ENCODE results near the gene C19orf44. TPM values are rescaled to one million over a fixed set of nuclear protein-coding genes. Genes with fewer than 3 reads are reported as not detected.
"Not testable (repeated sequence)": the region's sequence is repeated elsewhere in the genome, so short reads cannot be mapped to it uniquely, and the experiment has no call there.

C19orf44 gene
- total RNA-seq, 1 experiment from 2014 or later: 9.2 TPM

DNA sequence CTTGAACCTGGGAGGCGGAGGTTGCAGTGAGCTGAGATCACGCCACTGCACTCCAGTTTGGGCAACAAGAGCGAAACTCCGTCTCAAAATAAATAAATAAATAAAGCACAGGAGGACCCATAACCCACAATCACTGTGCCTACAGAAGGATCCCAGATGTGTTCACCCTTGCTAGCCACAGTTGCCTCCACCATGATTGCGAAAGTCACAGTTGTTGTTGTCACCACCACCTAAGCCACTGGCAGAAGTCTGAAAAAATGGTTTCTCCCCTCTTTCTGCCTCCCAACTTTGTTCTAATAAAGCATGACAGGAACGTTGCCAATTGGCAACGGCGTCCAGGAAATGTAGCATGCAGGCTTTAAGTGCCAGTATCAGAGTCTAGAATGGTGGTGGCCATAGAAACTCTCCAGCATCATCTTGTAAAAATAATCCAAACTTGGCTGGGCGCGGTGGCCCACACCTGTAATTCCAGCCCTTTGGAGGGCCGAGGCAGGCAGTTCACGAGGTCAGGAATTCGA lies 22.3 kb upstream of the C19orf44 start:
- Mint-ChIP-seq H3K4me3 (ENCODE audit: unreplicated experiment) (no peak overlapping the region), H3K9me3 (ENCODE audit: unreplicated experiment) (no peaks in the 10 kb centered on the region), H3K36me3 (ENCODE audit: insufficient read depth, unreplicated experiment) (peaks cover 5% of the 10 kb centered on the region), H3K4me1 (ENCODE audit: insufficient read depth, unreplicated experiment) (peaks cover 10% of the 10 kb centered on the region), H3K27ac (ENCODE audit: low read depth, unreplicated experiment) (no peak overlapping the region), H3K27me3 (ENCODE audit: insufficient read depth, unreplicated experiment) (no peaks in the 10 kb centered on the region)
- no TSS peak for BruUV-seq (replicated peaks)
- ChIA-PET CTCF (no interaction called here), POLR2A (interaction anchor here (1.2 kb wide), 1 partner anchor 68 kb away, joined by 3 read pairs; no protein-coding TSS in a partner anchor)
- no peak for DNase-seq (ENCODE audit: unreplicated experiment)
- TF ChIP-seq, protein P1, sequence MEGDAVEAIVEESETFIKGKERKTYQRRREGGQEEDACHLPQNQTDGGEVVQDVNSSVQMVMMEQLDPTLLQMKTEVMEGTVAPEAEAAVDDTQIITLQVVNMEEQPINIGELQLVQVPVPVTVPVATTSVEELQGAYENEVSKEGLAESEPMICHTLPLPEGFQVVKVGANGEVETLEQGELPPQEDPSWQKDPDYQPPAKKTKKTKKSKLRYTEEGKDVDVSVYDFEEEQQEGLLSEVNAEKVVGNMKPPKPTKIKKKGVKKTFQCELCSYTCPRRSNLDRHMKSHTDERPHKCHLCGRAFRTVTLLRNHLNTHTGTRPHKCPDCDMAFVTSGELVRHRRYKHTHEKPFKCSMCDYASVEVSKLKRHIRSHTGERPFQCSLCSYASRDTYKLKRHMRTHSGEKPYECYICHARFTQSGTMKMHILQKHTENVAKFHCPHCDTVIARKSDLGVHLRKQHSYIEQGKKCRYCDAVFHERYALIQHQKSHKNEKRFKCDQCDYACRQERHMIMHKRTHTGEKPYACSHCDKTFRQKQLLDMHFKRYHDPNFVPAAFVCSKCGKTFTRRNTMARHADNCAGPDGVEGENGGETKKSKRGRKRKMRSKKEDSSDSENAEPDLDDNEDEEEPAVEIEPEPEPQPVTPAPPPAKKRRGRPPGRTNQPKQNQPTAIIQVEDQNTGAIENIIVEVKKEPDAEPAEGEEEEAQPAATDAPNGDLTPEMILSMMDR (IDR thresholded peaks at IDR 0.05; ENCODE audit: unreplicated experiment): no peak
- intact Hi-C loops (cut with micrococcal nuclease): no loop called here

- ChIA-PET POLR2A (interaction anchor here (0.7 kb wide), 1 partner anchor 1367 kb away, joined by 3 read pairs; no protein-coding TSS in a partner anchor), CTCF (no interaction called here)
- no peaks in the 10 kb centered on the region for H3K36me3 Mint-ChIP-seq (ENCODE audit: insufficient read depth, unreplicated experiment)
- no peaks in the 10 kb centered on the region for H3K4me1 Mint-ChIP-seq (ENCODE audit: insufficient read depth, unreplicated experiment)
- H3K4me3 Mint-ChIP-seq (ENCODE audit: unreplicated experiment): no peak overlapping the region
- no peak overlapping the region for H3K27ac Mint-ChIP-seq (ENCODE audit: low read depth, unreplicated experiment)
- H3K27me3 Mint-ChIP-seq (ENCODE audit: insufficient read depth, unreplicated experiment): no peaks in the 10 kb centered on the region
- no TSS peak for BruUV-seq (replicated peaks)
- no peaks in the 10 kb centered on the region for H3K9me3 Mint-ChIP-seq (ENCODE audit: unreplicated experiment)
- TF ChIP-seq, protein P1 (IDR thresholded peaks at IDR 0.05; ENCODE audit: unreplicated experiment): no peak
- intact Hi-C loops (cut with micrococcal nuclease): no loop called here
- DNase-seq (ENCODE audit: unreplicated experiment): no peak
Measured at GRCh38 chr19:16476401-16476800, 19.8 kb upstream of the C19orf44 start.

- BruUV-seq (replicated peaks): no TSS peak
- Mint-ChIP-seq H3K27ac (ENCODE audit: low read depth, unreplicated experiment) (no peak overlapping the region), H3K27me3 (ENCODE audit: insufficient read depth, unreplicated experiment) (no peaks in the 10 kb centered on the region), H3K4me3 (ENCODE audit: unreplicated experiment) (no peak overlapping the region), H3K9me3 (ENCODE audit: unreplicated experiment) (no peaks in the 10 kb centered on the region), H3K36me3 (ENCODE audit: insufficient read depth, unreplicated experiment) (no peaks in the 10 kb centered on the region), H3K4me1 (ENCODE audit: insufficient read depth, unreplicated experiment) (no peaks in the 10 kb centered on the region)
- intact Hi-C loops (cut with micrococcal nuclease): no loop called here
- ChIA-PET CTCF (no interaction called here), POLR2A (no interaction called here)
- no peak for DNase-seq (ENCODE audit: unreplicated experiment)
- TF ChIP-seq, protein P1 (IDR thresholded peaks at IDR 0.05; ENCODE audit: unreplicated experiment): no peak
Measured at GRCh38 chr19:16477311-16477710, 18.9 kb upstream of the C19orf44 start.

DNA sequence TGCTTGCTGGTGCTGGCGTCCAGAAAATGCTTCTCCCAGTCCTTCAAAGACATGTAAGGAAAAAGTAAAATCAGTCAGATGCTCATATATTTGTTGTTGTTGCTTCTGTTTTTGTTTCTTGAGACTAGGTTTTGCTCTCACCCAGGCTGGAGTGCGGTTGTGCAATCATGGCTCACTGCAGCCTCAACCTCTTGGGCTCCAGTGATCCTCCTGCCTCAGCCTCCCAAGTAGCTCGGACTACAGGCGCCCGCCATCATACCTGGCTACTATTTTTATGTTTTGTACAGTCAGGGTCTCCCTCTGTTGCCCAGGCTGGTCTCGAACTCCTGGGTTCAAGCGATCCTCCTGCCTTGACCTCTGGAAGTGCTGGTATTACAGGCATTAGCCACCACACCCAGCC lies 13.4 kb upstream of the C19orf44 start:
- no TSS peak for BruUV-seq (replicated peaks)
- Mint-ChIP-seq H3K27me3 (ENCODE audit: insufficient read depth, unreplicated experiment) (no peaks in the 10 kb centered on the region), H3K27ac (ENCODE audit: low read depth, unreplicated experiment) (no peak overlapping the region), H3K4me3 (ENCODE audit: unreplicated experiment) (no peak overlapping the region), H3K36me3 (ENCODE audit: insufficient read depth, unreplicated experiment) (no peaks in the 10 kb centered on the region), H3K9me3 (ENCODE audit: unreplicated experiment) (no peaks in the 10 kb centered on the region), H3K4me1 (ENCODE audit: insufficient read depth, unreplicated experiment) (no peaks in the 10 kb centered on the region)
- DNase-seq (ENCODE audit: unreplicated experiment): no peak
- POLR2A ChIA-PET: no interaction called here
- TF ChIP-seq, protein P1 (IDR thresholded peaks at IDR 0.05; ENCODE audit: unreplicated experiment): no peak
- intact Hi-C loops (cut with micrococcal nuclease): no loop called here
- CTCF ChIA-PET: interaction anchor here (0.6 kb wide), 2 partner anchors 432 to 853 kb away, joined by 3 to 4 read pairs; no protein-coding TSS in a partner anchor

GRCh38 chr19:16486476-16486875 lies 9.7 kb upstream of the C19orf44 start:
- H3K4me1 Mint-ChIP-seq (ENCODE audit: insufficient read depth, unreplicated experiment); H3K9me3 Mint-ChIP-seq (ENCODE audit: unreplicated experiment); intact Hi-C loops (cut with micrococcal nuclease); CTCF ChIA-PET; H3K27ac Mint-ChIP-seq (ENCODE audit: low read depth, unreplicated experiment); BruUV-seq (replicated peaks); H3K4me3 Mint-ChIP-seq (ENCODE audit: unreplicated experiment); DNase-seq (ENCODE audit: unreplicated experiment); H3K27me3 Mint-ChIP-seq (ENCODE audit: insufficient read depth, unreplicated experiment); H3K36me3 Mint-ChIP-seq (ENCODE audit: insufficient read depth, unreplicated experiment): not testable (repeated sequence)
- POLR2A ChIA-PET: interaction anchor here (1.8 kb wide), 1 partner anchor 14 kb away, joined by 4 read pairs; no protein-coding TSS in a partner anchor

Data from MCF 10A (cell line).